SIG-M5 treated with dmso at 0.1 percent for 504 hours (cell line): ENCODE results near the gene PHACTR1.

ENCODE experiments used
- DNase-seq: peaks from one replicate; lab custom pipeline; 2025; ENCODE audit not compliant: unreplicated experiment; lab: John Stamatoyannopoulos, UW

The PHACTR1 gene

DNA sequence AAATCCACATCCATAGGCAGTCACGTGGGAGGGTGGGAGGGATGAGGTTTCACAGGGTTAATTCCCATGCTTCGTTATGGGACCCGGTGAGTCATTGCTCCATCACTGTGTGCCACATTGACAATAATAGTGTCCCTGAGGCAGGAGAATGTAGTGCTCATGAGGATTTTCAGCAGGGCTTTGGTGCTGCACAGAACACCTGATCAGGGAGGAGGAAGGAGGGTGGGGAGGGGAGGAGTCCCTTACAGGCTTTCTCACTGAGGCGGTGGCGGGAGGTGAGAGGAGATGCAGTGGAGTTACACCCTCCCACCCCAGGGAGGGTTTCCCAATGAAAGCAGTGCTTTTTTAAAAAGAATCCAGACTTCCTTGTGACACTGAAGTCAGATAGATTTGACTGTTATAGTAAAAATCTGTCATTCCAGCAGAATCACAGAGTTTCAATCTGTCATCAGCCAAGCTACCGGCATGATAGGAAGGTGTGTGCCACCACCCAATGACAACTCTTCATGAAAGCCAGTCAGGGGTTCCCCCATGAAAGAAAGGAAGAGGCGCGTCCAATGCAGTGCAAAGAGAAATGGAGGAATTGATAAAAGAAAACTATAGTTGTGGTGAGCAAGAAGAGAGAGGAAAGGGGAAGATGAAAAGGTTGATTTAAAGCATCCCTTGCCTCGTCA is 467.0 kb downstream of the PHACTR1 start:
- DNase-seq, result no peak

DNA sequence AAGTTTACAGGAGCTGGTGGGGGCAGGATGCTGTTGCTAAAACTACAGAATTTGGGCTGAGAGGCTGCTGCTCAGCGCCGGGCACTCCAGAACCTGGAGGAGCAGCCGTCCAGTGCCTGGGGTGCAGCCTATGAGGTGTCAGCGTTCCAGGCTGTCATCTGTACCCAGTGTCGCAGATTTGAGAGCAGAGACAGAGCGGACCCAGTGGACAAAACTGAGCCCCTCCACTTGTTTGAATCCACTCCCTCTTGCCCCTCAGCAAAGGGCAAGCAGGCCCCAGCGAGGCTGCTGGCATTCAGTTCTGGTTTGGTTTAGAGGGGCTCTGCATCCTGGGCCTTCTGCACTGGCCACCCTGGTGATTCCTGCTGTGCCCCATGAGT is 467.5 kb downstream of the PHACTR1 start:
- no peak for DNase-seq

DNA sequence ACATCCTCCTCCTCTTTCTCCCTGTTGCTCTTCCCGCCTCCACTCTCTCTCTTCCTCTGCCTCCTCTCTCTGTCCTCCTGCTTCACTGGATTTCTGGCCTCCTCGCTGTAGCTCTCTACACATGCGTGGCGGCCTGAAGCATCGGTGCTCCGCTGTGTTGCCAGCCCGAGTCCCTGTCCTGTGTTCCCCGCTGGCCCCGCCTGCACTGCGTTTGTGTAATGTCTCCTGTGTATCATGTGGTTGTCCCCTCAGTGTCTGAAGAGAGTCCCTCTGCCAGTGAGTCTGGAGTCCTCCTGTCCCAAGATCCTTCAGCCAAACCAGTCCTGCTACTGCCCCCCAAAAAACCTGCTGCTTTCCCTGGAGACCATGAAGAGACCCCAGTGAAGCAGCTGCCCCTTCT is 468.0 kb downstream of the PHACTR1 start:
- DNase-seq, result no peak

DNA sequence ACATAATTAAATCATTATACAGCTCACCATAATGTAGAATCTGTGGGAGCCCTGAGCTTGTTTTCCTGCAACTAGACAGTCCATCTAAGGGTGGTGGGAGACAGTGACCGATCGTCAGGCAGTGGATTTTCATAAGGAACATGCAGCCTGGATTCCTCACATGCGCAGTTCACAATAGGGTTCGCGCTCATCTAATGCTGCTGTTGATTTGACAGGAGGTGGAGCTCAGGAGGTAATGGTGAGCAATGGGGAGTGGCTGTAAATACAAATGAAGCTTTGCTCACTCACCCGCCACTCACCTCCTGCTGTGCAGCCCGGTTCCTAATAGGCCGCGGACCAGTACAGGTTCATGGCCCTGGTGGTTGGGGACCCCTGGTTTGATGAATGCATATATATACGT is 470.3 kb downstream of the PHACTR1 start:
- no peak for DNase-seq

DNA sequence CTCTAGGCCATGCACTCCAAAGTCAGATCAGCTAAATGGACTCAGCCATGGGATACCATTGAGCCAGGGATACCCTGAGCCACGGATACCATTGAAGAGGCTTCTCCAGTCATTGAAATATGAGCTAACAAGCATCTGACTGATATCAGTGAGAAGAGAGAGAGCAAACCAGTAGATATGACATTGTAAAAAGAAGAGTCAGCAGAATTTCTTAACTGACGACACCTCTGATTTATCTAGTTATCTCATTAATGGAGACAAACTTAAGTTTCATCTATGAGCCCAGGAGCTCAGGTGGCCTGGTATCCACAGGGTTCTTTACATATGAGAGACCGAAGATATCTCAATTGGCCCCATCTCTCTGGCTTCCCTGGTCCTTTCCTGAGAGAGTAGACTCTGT is 471.1 kb downstream of the PHACTR1 start:
- DNase-seq, result no peak

DNA sequence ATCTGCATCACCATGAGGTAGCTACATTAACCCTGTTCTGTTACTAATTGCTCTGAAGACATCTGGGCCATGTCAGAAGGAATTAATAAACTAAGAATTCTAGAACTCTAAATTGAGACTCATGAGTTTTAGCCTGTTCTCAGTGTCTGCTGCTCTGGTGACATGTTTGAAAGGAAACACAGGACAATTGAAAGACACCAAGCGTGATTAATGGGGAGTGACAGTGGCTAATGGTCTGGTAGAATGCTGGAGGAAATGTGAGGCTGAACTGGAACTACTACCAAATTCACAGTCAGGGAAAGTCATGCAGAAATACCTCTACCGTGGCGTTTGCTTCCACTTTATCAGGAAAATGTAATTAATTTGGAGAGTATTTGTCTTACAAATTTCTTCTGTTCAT is 471.7 kb downstream of the PHACTR1 start:
- no peak for DNase-seq

DNA sequence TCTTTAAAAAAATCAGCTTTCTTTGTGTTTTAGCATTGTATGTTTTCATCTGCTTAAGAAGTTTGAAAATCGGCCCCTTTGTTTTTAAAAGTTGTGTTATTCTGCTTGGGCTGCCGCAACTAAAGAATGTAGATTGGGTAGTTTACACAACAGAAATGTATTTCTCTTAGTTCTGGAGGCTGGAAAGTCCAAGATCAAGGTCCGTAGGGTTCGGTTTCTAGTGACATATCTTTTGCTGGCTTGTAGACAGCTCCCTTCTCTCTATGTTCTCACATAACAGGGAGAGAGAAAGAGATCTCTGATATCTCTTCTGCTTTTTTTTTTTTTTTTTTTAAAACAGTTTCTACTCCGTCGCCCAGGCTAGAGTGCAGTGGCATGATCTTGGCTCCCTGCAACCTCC is 473.1 kb downstream of the PHACTR1 start:
- DNase-seq, result no peak

DNA sequence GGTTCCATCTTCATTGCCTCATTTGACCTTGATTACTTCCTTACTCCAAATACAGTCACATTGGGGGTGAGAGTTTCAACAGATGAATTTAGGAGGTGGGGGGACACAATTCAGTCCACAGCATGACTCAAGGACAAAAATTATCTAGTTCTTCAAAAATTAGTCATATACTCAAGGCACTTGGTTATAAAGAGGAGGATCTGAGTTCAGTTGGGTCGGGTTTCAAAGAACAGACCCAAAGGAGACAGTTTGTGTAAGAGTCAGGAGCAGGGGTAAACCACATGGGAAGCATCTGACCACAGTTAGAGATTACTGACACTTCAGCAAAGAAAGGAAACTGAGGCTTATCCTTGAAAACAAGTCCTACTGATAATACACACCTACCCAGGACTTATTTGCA is 473.8 kb downstream of the PHACTR1 start:
- DNase-seq, result no peak

DNA sequence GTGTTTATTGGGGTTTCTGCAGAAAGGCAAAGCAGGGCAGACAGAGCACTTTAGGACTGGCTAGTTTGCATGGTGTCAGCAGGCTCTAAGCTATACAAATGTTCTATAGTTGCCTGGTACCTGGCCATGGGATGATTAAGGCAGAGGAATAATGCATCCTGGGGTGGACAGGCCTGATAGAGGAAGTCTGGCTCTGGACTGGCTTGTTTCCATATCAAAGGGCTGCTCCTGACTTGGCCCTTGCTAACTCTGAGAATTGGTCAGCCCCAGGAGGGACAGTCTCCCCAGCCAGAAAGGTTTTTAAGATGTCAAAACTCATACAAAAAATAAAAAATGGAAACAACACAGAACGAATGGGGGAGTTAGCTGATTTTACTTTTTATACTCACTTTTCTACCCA is 474.9 kb downstream of the PHACTR1 start:
- DNase-seq, result no peak

DNA sequence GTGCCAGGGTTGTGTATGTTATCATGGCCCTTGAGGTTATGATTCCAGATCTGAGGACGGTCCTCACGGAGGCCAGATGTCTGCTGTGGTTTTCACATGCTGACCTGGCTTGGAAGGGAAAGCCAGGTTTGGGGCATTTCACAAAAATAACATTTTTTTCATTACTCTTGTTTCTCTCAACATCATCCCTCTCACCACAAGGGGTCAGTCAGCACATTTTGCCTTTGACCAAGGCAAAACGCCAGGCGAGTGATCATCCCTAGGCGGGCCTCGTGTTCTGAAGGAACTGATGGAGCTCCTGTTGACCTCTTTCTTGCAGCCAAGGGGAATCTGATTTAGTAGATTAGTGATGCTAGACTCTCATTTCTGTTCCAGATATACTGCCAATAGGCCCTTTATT is 478.3 kb downstream of the PHACTR1 start:
- DNase-seq, result peak; percentile 37

DNA sequence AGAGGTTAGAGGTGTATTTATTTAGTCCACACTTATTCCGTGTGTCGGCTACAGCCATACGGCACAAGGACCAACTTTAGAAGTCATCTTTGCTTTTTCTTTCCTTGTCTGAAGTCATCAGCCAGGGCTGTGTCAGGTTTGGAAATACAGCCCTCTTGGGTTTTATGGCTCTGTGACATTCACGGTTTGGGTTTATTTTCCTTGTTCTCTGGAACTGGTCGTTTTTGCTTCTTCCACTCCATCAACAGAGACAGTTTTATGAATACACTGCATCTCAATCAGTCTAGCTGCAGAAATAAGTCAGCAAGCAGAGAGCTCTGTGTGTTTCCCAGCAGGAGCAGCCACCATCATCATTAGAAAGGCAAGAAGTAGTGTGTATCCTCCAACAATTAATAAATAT is 479.2 kb downstream of the PHACTR1 start:
- no peak for DNase-seq

DNA sequence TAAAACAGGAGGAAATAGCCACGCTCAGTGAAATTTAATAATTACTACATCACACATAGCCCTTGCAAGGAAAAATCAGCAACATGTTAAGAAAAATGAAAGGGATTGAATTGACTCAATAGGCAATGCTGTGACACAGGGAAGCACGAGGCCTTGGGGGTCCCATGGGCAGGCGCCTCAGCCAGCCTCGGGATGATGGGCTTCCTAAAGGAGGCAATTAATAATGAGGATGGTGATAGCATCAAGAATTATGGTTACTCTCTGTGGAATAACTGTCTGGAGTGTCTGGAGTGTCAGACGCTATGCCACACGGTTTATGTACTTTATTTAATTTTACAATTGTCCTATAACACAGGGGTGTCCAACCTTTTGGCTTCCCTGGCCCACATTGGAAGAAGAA is 481.6 kb downstream of the PHACTR1 start:
- no peak for DNase-seq

DNA sequence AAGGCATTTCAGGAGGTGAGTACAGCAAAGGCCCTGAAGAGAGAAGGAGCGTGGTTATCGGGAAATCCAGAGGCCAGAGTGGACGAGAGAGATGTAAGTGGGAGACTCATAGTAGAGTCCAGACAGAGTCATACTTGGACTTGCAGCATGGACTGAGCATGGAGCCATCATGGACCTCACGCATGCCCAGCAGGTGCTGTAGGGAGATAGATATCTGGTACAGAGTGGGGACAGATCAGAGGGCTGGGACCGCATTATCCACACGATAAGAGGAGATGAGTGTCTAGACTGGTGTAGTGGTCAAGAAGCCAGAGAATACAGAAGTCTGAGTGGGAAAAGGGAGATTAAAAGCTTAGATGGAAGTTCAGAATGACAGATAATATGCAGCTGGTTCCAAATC is 484.8 kb downstream of the PHACTR1 start:
- no peak for DNase-seq

DNA sequence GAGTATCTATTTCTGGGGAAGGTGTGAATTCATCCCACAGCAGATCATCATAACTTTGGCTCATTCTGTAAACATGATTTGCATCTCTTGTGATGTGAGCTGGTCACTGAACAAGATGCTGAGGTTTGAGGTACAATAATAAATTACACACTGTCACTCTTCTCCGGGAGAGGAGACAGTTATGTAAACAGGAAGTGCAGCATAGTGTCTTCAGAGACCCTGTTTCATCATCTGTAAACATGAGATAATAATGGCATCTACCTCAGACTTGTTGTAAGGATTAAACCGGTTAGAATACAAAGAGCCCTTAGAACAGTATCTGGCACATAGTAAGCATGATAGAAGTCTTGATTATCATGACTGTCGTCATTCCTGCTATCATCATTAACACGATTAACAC is 486.6 kb downstream of the PHACTR1 start:
- DNase-seq, result no peak

DNA sequence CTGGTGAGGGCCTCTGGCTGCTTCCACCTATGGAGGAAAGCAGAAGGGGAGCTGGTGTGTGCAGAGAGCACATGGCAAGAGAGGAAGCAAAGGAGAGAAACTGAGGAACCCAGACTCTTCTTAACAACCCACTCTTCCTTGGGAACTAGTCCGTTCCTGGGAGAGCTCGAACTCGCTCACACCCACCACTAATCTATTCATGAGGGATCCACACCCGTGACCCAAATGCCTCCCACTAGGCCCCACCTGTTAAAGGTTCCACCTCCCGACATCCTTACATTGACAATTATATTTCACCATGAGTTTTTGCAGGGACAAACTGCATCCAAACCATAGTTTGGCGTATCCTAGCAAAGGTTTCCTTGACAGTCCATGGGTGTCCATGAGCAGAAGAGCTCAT is 488.5 kb downstream of the PHACTR1 start:
- no peak for DNase-seq

DNA sequence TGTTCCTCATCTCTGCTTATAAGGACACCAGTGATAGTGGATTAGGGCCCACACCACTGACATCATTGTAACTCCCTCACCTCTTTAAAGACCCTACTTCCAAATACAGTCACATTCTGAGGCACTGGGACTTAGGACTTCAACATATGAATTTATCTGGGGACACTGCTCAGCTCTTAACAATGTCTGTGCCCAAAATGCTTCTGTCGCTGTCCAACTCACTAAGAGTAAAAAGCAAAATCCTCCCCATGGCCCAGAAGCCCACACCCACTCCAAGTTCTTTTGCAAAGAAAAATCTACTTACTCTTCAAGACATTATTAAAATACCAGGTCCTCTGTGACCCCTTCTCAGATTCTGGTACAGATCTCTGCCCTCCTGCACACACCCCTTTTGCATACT is 495.5 kb downstream of the PHACTR1 start:
- DNase-seq, result no peak

DNA sequence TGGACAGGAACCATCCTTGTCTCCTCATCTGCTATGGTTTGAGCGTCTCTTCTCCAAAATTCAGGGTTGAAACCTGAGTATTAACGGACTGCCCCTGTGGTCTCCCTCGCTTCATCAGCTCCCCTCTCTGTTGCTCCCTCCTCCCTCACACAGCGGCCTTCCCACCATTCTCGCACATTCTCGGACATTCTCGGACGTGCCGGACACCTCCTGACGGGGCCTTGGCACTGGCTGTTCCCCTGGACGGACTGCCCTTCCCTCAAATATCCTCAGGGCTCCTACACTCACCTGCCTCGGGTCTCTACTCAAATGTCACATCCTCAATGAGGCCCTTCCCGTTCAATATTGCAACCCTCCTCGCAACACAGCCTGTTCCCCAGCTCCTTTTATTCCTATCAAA is 496.0 kb downstream of the PHACTR1 start:
- no peak for DNase-seq

DNA sequence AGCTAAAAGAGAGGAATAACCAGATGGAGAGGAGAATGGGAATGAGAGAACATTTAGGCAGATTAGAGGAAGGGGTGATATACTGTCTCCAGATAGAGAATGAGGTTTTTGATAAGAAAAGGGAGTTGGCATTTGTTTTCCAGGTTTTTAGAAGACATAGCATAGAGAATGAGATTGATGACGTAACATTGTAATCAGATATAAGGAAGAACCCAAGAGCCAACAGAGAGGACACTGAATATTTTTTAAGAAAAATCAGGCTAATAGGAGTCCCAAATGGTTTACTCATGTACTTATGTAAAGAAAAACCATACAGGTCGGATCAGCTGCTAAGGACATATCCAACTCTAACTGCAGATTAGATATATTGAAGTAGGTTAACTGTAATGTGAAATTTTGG is 498.8 kb downstream of the PHACTR1 start:
- no peak for DNase-seq

DNA sequence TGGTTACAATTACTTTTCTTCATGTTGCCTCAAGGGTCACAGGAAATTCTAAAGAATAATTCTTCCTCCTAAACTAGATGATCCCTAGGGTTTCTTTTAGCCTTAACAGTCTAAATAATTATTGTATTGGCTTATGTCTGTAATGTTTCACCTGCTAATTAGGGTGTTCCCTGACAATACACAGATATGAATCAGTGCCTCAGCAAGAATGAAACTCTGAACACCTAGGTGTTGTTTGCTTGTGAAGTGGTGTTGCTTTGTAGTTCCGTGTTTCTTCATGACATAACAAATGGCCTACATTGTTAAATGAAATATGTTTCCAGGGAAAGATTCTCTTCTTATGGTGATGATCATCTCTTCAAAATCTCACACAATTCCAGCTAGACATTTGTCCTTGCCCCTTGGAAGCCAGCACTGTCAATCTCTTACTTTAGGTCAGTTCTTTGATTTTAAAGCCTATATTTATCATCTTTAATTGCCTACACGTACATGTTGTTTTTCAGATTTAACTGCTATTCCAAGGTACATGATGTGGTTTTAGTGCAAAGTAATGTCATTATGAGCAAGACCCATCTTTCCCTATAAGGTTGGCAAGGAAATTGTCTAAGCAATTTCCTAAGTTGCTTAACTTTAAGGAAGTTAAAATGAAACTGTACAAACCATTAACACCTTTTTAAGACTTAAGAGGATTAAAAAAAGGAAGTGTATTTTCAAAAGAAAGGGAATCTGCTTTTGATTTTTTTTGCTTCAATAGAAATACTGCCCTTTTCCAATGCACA is 499.9 kb downstream of the PHACTR1 start:
- DNase-seq, result no peak

DNA sequence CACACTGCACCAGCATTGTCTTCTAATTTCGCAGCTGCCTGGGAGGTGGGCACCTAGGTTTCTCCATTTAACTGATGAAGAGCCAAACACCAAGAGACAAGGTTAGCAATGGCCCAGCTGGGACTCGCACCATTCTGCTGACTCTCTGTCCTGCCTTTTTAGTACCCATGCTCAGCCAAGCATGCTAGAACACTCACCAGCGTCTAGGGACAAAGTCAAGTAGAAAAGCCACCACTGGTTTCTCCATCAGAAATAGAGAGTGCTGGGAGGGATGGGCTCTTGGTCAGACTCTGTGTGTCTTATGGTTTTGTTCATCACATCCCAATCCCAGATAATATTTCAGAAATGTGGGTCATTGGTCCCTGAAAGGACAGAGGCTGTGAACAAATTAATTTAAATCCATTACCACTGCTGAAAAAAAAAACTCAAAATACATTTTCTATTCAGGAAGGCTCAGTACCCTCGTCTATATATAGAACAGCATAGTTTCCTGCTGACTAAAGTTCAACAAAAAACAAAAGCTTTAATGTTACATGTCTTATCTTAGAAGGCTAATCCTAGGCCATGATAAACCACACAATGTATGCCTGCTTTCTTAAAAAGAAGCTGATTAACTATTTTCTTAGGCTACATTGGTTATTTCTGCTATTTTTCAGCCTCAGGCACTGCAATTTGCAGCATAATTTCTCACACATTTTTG is 500.8 kb downstream of the PHACTR1 start:
- no peak for DNase-seq

DNA sequence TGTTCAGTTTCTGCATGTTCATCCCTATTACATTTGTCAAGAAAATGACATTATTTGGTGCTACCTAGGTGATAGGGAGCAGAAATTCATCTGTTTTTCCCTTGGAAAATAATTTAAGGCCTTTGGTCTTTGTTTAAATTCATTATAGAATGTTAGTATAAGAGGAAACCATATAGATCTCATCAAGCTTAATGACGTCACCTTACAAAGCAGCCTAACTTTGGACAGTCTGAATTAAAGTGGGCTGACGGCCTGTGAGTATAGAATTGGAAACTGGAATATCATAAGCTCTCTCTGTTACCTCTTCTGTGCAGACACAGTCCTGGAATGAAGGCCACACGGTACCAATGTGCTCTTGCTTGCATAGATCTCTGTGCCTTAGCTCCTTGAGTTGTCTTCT is 503.7 kb downstream of the PHACTR1 start:
- DNase-seq, result no peak

DNA sequence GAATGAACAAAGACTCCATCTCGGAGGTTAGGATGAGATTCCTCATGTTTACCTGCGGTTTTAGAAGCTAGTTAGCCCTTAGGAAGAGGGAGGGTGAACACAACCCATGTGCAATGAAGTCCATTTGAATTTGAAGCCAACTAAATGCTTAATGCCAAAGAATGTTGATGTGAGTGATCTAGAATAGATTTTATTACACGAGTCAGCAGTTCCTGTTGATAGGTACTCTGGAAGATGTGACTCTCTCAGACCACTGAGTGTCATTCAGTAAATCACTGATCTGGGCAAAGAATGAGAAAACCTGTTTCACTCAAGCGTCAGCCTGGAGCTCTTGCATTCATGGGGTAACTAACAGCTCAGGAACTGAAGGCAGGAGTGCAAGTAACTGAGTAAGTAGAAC is 505.5 kb downstream of the PHACTR1 start:
- no peak for DNase-seq
